IPS-18a (cell line): ENCODE results near the gene TIGD4.

ENCODE experiments used
- H3K27ac ChIP-seq: one replicate; pipeline ENCODE4 v1.5.1; 2013; ENCODE audit warnings: low read length
- H3K27me3 ChIP-seq: one replicate; pipeline ENCODE4 v1.6.1; 2013; ENCODE audit warnings: mild to moderate bottlenecking, low read length; ENCODE audit not compliant: control insufficient read depth, insufficient read depth
- H3K36me3 ChIP-seq: one replicate; pipeline ENCODE4 v1.6.1; 2013; ENCODE audit warnings: low read depth, low read length; ENCODE audit not compliant: control insufficient read depth
- H3K4me1 ChIP-seq: one replicate; pipeline ENCODE4 v1.6.1; 2013; ENCODE audit warnings: low read depth, low read length; ENCODE audit not compliant: control insufficient read depth
- H3K4me3 ChIP-seq: one replicate; pipeline ENCODE4 v1.5.1; 2013; ENCODE audit warnings: low read length
- H3K9ac ChIP-seq: one replicate; pipeline ENCODE4 v1.6.1; 2013; ENCODE audit warnings: mild to moderate bottlenecking, low read length, moderate library complexity
- H3K9me3 ChIP-seq: one replicate; pipeline ENCODE4 v1.6.1; 2013; ENCODE audit warnings: low read depth, low read length; ENCODE audit not compliant: control insufficient read depth

Gene TIGD4

DNA sequence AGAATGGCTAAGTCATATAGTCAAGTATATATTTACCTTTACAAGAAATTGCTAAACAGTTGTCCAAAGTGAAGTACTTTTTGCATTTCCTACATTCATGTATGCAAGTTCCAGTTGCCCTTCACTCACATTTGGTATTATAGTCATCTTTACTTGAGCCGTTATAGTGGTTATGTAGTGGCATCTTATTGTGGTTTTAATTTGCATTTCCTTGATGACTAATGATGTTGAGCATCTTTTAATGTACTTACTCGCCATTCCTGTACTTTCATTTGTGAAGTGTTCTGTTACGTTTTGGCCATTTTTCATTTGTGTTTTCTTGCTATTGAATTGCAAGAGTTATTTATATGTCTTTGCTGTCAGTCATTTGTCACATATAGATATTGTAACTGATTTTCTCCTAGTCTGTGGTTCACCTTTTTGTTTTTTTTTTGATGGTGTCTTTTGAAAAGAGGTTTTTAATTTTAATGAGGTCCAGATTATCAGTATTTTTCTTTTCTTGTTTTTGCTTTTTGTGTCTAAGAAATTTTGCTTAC lies 27.8 kb upstream of the TIGD4 start:
- H3K9ac ChIP-seq: no peak overlapping the region
- H3K4me3 ChIP-seq: no peak overlapping the region
- H3K27me3 ChIP-seq: no peaks in the 10 kb centered on the region
- no peak overlapping the region for H3K27ac ChIP-seq
- H3K9me3 ChIP-seq: no peaks in the 10 kb centered on the region
- no peaks in the 10 kb centered on the region for H3K36me3 ChIP-seq
- peaks cover 14% of the 10 kb centered on the region for H3K4me1 ChIP-seq

DNA sequence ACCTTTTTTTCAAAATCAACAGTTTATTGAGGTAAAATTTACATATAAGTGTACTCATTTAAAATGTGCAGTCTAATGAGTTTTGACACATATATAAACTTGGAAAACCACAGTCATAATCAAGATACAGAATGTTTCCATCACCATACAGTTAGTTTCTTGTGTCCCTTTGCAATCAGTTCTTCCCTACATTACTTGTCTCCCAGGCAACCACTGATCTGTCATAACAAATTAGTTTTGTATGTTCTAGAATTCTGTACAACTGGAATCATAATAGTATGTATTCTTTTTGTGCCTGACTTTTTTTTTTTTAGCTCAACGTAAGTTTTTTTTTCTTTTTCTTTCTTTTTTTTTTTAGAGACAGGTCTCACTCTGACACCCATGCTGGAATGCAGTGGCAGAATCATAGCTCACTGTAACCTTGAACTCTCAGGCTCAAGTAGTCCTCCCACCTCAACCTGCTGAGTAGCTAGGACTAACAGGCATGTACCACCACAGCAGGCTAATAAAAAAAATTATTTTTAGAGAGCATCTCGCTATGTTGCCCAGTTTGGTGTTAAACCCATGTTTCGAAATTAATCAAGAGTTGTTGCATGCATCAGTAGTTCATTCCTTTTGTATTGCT lies 27.1 kb upstream of the TIGD4 start:
- H3K27ac ChIP-seq: no peak overlapping the region
- H3K36me3 ChIP-seq: no peaks in the 10 kb centered on the region
- no peaks in the 10 kb centered on the region for H3K9me3 ChIP-seq
- H3K4me1 ChIP-seq: peaks cover 14% of the 10 kb centered on the region
- H3K27me3 ChIP-seq: no peaks in the 10 kb centered on the region
- no peak overlapping the region for H3K9ac ChIP-seq
- H3K4me3 ChIP-seq: no peak overlapping the region

DNA sequence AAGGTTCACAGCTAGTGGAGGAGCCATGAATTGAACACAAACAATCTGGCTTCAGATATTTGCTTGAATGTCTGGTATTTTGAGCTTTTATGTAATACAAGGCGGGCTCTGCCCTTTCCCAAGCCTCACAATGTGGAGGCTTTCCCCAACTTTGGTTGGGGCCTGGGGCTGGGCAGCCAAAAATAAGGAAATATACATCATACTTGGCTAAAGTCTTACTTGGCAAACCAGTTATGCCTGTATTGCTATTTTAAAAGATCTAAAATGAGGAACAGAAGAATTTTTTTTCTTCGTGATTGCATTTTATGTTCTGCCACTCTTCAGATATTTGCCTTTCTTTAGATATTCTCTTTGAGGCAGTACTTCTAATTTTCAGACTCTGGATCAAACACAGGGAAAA lies 26.3 kb upstream of the TIGD4 start:
- H3K4me3 ChIP-seq: no peak overlapping the region
- no peak overlapping the region for H3K27ac ChIP-seq
- H3K27me3 ChIP-seq: no peaks in the 10 kb centered on the region
- no peaks in the 10 kb centered on the region for H3K9me3 ChIP-seq
- no peaks in the 10 kb centered on the region for H3K36me3 ChIP-seq
- peaks cover 14% of the 10 kb centered on the region for H3K4me1 ChIP-seq
- H3K9ac ChIP-seq: no peak overlapping the region

- H3K9ac ChIP-seq: no peak overlapping the region
- no peak overlapping the region for H3K27ac ChIP-seq
- no peaks in the 10 kb centered on the region for H3K9me3 ChIP-seq
- H3K27me3 ChIP-seq: no peaks in the 10 kb centered on the region
- peaks cover 14% of the 10 kb centered on the region for H3K4me1 ChIP-seq
- no peaks in the 10 kb centered on the region for H3K36me3 ChIP-seq
- no peak overlapping the region for H3K4me3 ChIP-seq
Observed at GRCh38 chr4:152805071-152805650, 25.6 kb upstream of the TIGD4 start.

DNA sequence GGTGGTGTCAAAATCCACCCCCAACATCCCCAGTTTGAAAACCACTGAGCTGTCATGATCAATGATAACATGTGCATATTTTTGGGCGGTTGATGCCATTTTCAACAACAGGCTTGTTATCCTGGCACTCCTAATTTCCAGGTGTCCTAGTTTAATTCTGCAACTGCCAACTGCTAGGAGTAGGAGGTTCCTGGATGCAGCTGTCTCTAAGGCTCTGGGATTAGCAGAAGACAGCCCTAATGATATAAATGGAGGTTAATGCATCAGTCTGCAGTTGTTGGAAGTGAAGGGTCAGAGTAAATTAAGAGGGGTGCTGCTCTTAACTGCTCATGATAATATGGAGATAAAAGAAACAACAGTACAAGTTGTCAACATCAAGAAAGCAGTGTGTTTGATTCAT lies 24.0 kb upstream of the TIGD4 start:
- Histone ChIP-seq H3K9me3 (no peaks in the 10 kb centered on the region), H3K27me3 (no peaks in the 10 kb centered on the region)

DNA sequence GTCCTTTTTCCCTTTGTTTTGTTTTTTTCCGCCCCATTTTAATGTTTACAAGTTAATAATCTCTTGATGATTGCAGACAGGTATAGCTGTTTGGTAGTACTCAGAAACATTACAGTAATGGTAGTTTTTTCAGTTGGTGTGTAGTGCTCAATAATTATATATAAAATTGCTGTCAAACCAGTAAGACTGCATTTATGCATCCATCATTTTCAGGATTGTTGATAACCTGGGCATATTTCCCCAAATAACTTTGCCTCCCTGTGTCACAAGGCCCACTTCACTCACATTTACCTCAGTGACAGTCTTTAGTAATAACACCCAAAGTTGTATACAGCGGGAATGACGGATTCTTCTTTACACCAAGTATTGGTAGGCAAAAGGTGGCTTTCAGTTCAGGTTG lies 16.4 kb upstream of the TIGD4 start:
- no peaks in the 10 kb centered on the region for H3K36me3 ChIP-seq
- no peak overlapping the region for H3K4me3 ChIP-seq
- no peaks in the 10 kb centered on the region for H3K9me3 ChIP-seq
- H3K27me3 ChIP-seq: no peaks in the 10 kb centered on the region
- no peak overlapping the region for H3K27ac ChIP-seq
- H3K4me1 ChIP-seq: peaks cover 9% of the 10 kb centered on the region
- H3K9ac ChIP-seq: no peak overlapping the region

More for the DNA sequence above, 24.0 kb upstream of the TIGD4 start:
- Histone ChIP-seq H3K4me3 (no peak overlapping the region), H3K36me3 (no peaks in the 10 kb centered on the region), H3K4me1 (peaks cover 8% of the 10 kb centered on the region), H3K9ac (no peak overlapping the region), H3K27ac (no peak overlapping the region)

DNA sequence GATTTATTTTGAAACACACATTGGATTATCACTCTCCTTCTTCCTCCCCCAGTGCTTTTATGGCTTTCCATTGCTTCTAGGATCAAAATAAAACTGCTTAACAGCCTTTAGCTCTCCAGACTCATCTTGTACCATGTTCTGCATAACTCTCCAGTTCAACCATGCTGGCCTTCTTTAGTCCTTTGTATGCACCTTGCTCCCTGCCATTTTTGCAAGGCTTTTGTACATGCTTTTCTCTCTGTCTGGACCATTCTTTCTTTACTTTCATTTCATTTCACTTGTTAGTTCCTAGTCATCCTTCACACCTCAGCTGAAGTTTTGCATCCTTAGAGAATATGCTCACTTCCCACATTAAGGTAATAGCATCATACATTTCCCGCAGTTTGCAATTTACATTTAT lies 7.1 kb upstream of the TIGD4 start:
- Histone ChIP-seq H3K27me3 (no peaks in the 10 kb centered on the region), H3K9me3 (no peaks in the 10 kb centered on the region), H3K4me1 (no peaks in the 10 kb centered on the region), H3K36me3 (peaks cover 8% of the 10 kb centered on the region), H3K4me3 (no peak overlapping the region), H3K27ac (no peak overlapping the region), H3K9ac (no peak overlapping the region)

GRCh38 chr4:152785639-152786615 lies 6.4 kb upstream of the TIGD4 start:
- Histone ChIP-seq H3K27ac (no peak overlapping the region), H3K9me3 (no peaks in the 10 kb centered on the region), H3K36me3 (peaks cover 8% of the 10 kb centered on the region), H3K27me3 (no peaks in the 10 kb centered on the region), H3K9ac (no peak overlapping the region), H3K4me3 (no peak overlapping the region), H3K4me1 (no peaks in the 10 kb centered on the region)

DNA sequence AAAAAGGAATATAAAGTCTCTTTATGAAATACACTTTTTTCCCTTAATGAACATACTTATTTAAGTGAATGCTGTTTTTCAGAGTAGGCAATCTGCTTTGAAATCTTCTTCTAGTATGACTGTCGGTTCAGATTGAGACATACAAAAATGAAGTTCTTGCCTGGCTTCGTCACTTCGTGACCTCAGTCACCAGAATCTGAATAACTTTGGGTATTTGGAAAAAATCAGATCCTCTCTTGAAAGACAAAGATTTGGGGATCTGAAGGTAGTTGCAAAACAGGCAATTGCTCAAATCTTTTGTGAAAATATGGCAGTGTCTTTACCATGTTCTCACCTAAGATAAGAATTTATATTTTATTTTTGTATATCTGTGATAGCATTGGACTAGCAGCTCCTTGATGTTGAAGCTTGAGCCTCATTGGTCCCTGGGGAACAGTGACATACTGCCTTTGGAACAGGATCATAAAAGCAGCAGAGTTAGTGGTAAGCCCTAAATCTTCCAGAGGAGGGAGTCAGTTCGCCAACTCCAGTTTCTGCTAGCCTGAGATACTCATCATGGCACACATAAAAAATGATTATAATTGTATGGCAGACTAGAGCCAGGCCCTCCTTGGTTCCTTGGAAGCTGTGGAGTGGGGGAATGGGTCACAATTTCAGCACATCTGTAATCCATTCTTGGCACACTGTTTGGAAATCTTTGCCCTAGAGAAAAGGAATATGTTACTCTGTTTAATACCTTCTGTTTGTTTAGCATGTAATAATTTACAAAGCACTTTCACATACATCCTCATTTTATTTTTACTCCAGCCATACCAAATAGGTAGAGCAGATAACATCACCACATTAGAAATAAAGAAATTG lies 5.2 kb upstream of the TIGD4 start:
- no peaks in the 10 kb centered on the region for H3K4me1 ChIP-seq
- no peak overlapping the region for H3K27ac ChIP-seq
- no peaks in the 10 kb centered on the region for H3K27me3 ChIP-seq

GRCh38 chr4:152780267-152780778 lies 793 bp upstream of the TIGD4 start:
- Histone ChIP-seq H3K9ac (peak overlapping the region; percentile 85), H3K4me3 (peak overlapping the region; percentile 90), H3K36me3 (peaks cover 8% of the 10 kb centered on the region), H3K9me3 (no peaks in the 10 kb centered on the region), H3K4me1 (peaks cover 5% of the 10 kb centered on the region), H3K27ac (peak overlapping the region; percentile 64), H3K27me3 (no peaks in the 10 kb centered on the region)

More for the DNA sequence above, 5.2 kb upstream of the TIGD4 start:
- no peaks in the 10 kb centered on the region for H3K9me3 ChIP-seq
- H3K4me3 ChIP-seq: no peak overlapping the region
- peaks cover 8% of the 10 kb centered on the region for H3K36me3 ChIP-seq
- H3K9ac ChIP-seq: no peak overlapping the region
